ENCODE results near the gene HEBP2.

Gene HEBP2

DNA sequence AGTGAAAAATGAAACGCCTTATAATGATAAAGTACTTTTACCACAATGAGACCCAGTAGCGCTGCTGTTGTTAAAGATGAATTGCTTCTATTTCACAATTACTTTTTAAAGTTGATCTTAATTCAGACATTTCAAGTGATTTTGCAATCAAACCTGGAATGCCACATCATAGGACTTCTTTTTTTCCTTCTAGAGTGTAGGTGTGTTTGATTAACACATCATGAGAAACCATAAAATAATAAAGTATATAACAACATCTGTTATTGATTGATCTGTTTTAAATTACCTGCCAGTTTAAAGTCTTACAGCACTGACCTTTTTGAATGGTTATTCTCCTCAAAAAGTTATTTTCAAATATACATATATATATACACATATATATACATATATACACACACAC lies 38.6 kb downstream of the HEBP2 start:
- no peaks in the 10 kb centered on the region for H4K20me1 ChIP-seq (ENCODE audit: insufficient read depth)
- H2AFZ ChIP-seq (ENCODE audit: low read depth): no peak overlapping the region
- no peaks in the 10 kb centered on the region for H3K4me1 ChIP-seq (ENCODE audit: low read depth, poor library complexity, severe bottlenecking)
- H3K27me3 ChIP-seq (ENCODE audit: insufficient read depth, low read depth): no peaks in the 10 kb centered on the region
- TF ChIP-seq, protein P1, sequence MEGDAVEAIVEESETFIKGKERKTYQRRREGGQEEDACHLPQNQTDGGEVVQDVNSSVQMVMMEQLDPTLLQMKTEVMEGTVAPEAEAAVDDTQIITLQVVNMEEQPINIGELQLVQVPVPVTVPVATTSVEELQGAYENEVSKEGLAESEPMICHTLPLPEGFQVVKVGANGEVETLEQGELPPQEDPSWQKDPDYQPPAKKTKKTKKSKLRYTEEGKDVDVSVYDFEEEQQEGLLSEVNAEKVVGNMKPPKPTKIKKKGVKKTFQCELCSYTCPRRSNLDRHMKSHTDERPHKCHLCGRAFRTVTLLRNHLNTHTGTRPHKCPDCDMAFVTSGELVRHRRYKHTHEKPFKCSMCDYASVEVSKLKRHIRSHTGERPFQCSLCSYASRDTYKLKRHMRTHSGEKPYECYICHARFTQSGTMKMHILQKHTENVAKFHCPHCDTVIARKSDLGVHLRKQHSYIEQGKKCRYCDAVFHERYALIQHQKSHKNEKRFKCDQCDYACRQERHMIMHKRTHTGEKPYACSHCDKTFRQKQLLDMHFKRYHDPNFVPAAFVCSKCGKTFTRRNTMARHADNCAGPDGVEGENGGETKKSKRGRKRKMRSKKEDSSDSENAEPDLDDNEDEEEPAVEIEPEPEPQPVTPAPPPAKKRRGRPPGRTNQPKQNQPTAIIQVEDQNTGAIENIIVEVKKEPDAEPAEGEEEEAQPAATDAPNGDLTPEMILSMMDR (conservative IDR thresholded peaks at IDR 0.05; ENCODE audit: low read depth, low read length): no peak
- no peak overlapping the region for H3K4me2 ChIP-seq
- H3K4me3 ChIP-seq (IDR thresholded peaks at IDR 0.05; ENCODE audit: insufficient read depth, low read depth, low read length): no peak overlapping the region
- no peak overlapping the region for H3K9ac ChIP-seq
- no peak overlapping the region for H3K27ac ChIP-seq
- no peaks in the 10 kb centered on the region for H3K79me2 ChIP-seq (ENCODE audit: insufficient read depth, low read depth)
- H3K36me3 ChIP-seq (ENCODE audit: insufficient read depth): no peaks in the 10 kb centered on the region

DNA sequence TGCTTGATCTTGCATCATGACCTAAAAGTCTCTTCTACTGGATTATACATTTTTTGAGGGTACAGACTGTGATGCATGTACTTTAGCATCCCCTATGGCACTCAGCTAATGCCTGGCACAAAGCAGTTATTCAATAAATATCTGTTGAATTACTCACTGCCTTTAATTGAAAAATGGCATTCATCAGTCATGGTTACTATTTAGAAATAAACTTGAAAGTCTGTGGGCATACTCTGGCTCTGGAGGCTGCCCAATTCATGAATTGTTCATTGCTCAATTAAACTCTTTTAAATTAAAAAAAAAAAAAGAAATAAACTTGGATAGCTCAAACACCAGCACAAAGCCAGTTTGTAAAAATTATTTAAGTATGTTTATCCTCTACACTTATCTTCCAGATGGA lies 40.0 kb downstream of the HEBP2 start:
- H3K27ac ChIP-seq: no peak overlapping the region
- no peaks in the 10 kb centered on the region for H3K27me3 ChIP-seq (ENCODE audit: insufficient read depth, low read depth)
- no peaks in the 10 kb centered on the region for H3K79me2 ChIP-seq (ENCODE audit: insufficient read depth, low read depth)
- no peak overlapping the region for H3K4me2 ChIP-seq
- H3K36me3 ChIP-seq (ENCODE audit: insufficient read depth): no peaks in the 10 kb centered on the region
- H2AFZ ChIP-seq (ENCODE audit: low read depth): no peak overlapping the region
- H3K9ac ChIP-seq: no peak overlapping the region
- H3K4me1 ChIP-seq (ENCODE audit: low read depth, poor library complexity, severe bottlenecking): no peaks in the 10 kb centered on the region
- H3K4me3 ChIP-seq (IDR thresholded peaks at IDR 0.05; ENCODE audit: insufficient read depth, low read depth, low read length): no peak overlapping the region
- TF ChIP-seq, protein P1 (conservative IDR thresholded peaks at IDR 0.05; ENCODE audit: low read depth, low read length): no peak
- no peaks in the 10 kb centered on the region for H4K20me1 ChIP-seq (ENCODE audit: insufficient read depth)

DNA sequence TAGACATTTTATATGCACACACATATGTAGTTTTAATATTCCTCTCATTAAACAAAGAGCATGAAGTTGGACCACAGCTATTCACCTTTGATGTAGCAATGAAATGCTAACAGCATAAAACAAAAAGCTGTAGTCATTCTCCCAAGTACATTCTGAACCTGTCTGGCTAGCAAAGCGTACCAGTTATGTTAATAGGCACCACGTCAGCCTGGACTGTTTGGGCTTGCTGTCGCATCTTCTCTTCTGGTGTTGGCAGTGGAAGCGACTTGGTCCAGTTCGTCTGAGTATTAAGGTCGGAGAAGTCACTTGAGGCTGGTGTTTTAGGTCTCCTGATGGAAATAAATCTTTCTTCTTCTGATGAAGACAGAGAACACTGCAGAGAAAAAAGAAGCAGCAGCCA lies 42.8 kb downstream of the HEBP2 start:
- no peak overlapping the region for H2AFZ ChIP-seq (ENCODE audit: low read depth)
- no peaks in the 10 kb centered on the region for H3K79me2 ChIP-seq (ENCODE audit: insufficient read depth, low read depth)
- H3K27ac ChIP-seq: no peak overlapping the region
- no peaks in the 10 kb centered on the region for H4K20me1 ChIP-seq (ENCODE audit: insufficient read depth)
- H3K36me3 ChIP-seq (ENCODE audit: insufficient read depth): no peaks in the 10 kb centered on the region
- no peak overlapping the region for H3K4me3 ChIP-seq (IDR thresholded peaks at IDR 0.05; ENCODE audit: insufficient read depth, low read depth, low read length)
- no peak overlapping the region for H3K4me2 ChIP-seq
- H3K4me1 ChIP-seq (ENCODE audit: low read depth, poor library complexity, severe bottlenecking): no peaks in the 10 kb centered on the region
- no peaks in the 10 kb centered on the region for H3K27me3 ChIP-seq (ENCODE audit: insufficient read depth, low read depth)
- H3K9ac ChIP-seq: no peak overlapping the region
- TF ChIP-seq, protein P1 (conservative IDR thresholded peaks at IDR 0.05; ENCODE audit: low read depth, low read length): no peak

DNA sequence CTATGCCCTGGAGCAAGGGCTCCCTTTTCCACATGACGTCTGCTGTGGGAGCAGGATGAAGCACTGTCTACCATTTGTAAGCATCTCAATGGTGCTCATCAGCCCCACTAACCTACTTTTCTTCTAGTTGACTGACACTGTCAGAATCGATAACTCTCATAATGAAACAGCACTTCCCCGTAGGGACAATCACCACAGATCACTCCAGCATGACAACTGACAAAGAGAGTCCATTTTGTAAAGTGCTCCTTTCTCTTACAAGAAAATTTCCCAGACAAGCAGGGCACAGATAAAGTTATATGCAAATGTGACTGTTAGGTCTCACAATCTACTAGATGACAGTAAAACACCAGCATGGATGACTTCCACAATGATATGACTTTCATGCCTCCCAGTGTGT lies 46.4 kb downstream of the HEBP2 start:
- Histone ChIP-seq H3K4me3 (IDR thresholded peaks at IDR 0.05; ENCODE audit: insufficient read depth, low read depth, low read length) (no peak overlapping the region), H3K36me3 (ENCODE audit: insufficient read depth) (no peaks in the 10 kb centered on the region), H2AFZ (ENCODE audit: low read depth) (no peak overlapping the region), H3K27ac (no peak overlapping the region), H3K79me2 (ENCODE audit: insufficient read depth, low read depth) (no peaks in the 10 kb centered on the region), H3K4me1 (ENCODE audit: low read depth, poor library complexity, severe bottlenecking) (no peaks in the 10 kb centered on the region), H3K4me2 (no peak overlapping the region), H4K20me1 (ENCODE audit: insufficient read depth) (no peaks in the 10 kb centered on the region), H3K27me3 (ENCODE audit: insufficient read depth, low read depth) (no peaks in the 10 kb centered on the region), H3K9ac (no peak overlapping the region)
- TF ChIP-seq, protein P1 (conservative IDR thresholded peaks at IDR 0.05; ENCODE audit: low read depth, low read length): no peak

DNA sequence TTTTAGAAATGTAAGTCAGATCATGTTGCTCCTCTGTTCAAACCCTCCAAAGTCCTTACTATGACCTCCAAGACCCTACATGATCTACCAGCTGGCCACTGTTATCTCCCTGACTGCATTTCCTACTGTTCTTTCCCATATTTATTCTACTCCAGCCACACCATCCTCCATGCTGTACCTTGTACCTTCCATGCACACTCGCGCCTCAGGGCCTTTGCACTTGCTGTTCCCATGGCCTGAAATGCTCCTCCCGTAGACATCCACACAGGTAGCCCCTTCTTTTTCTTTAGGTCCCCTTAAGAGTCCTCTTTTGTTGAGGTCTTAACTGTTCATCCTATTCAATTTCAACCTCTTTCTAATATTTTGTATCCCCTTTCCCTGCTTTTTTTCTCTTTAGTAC lies 47.0 kb downstream of the HEBP2 start:
- H3K9ac ChIP-seq: no peak overlapping the region
- H3K79me2 ChIP-seq (ENCODE audit: insufficient read depth, low read depth): no peaks in the 10 kb centered on the region
- H3K36me3 ChIP-seq (ENCODE audit: insufficient read depth): no peaks in the 10 kb centered on the region
- H2AFZ ChIP-seq (ENCODE audit: low read depth): no peak overlapping the region
- H4K20me1 ChIP-seq (ENCODE audit: insufficient read depth): no peaks in the 10 kb centered on the region
- H3K27ac ChIP-seq: no peak overlapping the region
- no peaks in the 10 kb centered on the region for H3K4me1 ChIP-seq (ENCODE audit: low read depth, poor library complexity, severe bottlenecking)
- H3K4me2 ChIP-seq: no peak overlapping the region
- H3K4me3 ChIP-seq (IDR thresholded peaks at IDR 0.05; ENCODE audit: insufficient read depth, low read depth, low read length): no peak overlapping the region
- no peaks in the 10 kb centered on the region for H3K27me3 ChIP-seq (ENCODE audit: insufficient read depth, low read depth)
- TF ChIP-seq, protein P1 (conservative IDR thresholded peaks at IDR 0.05; ENCODE audit: low read depth, low read length): no peak
